Testis (tissue), 3 donors: Measurements from ENCODE around the gene PPP6R3. TPM values are rescaled to one million over a fixed set of nuclear protein-coding genes. Genes with fewer than 3 reads are reported as not detected.

Experiments
- DNase-seq: peaks from one replicate; pipeline ENCODE4 v3.0.0-alpha.2; 2019
- H3K27ac ChIP-seq, 2 donors: fragments of 200-600 bp; sonication (generic); one replicate each; pipeline ENCODE4 v1.5.1; 2019
- H3K27me3 ChIP-seq: fragments of 200-600 bp; sonication (generic); one replicate; pipeline ENCODE4 v1.5.1; 2019
- H3K36me3 ChIP-seq: fragments of 200-600 bp; sonication (generic); one replicate; pipeline ENCODE4 v1.5.1; 2017; ENCODE audit warnings: low read depth; ENCODE audit errors: missing control alignments
- H3K4me1 ChIP-seq: fragments of 200-600 bp; sonication (generic); one replicate; pipeline ENCODE4 v1.5.1; 2019
- H3K4me3 ChIP-seq, 2 donors: fragments of 200-600 bp; sonication (generic); one replicate each; pipeline ENCODE4 v1.5.1; 2017 to 2019
- H3K9me3 ChIP-seq: fragments of 200-600 bp; sonication (generic); one replicate; pipeline ENCODE4 v1.5.1; 2017
- POLR2A ChIP-seq: fragments of 450-650 bp; IDR thresholded peaks from one replicate; pipeline ENCODE4 v1.6.1; 2017; ENCODE audit warnings: antibody characterized with exemption, mild to moderate bottlenecking, moderate library complexity
- WGBS, 2 donors: methylation state at CpG; one replicate each; pipeline ENCODE4 v1.1.5; 2018; 5-methylcytosine and 5-hydroxymethylcytosine counted together
- intact Hi-C: fragments of 100-400 bp; cut with DNase I; formaldehyde crosslinking; loops from one replicate; pipeline ENCODE4 v1.15.1; 2023; ENCODE audit warnings: low total_unique reads
- polyA plus RNA-seq: library from polyadenylated mRNA; stranded (reverse); fragments of 350-450 nt; fragmentation: Illumina TruSeq; extraction: RNeasy Lipid Tissue Mini Kit (QIAGEN cat#74804); gene quantifications from one replicate; pipeline ENCODE4 v1.2.3, GENCODE V29; 2014; ENCODE audit warnings: low read depth, low replicate concordance; ENCODE audit not compliant: insufficient read depth
- total RNA-seq, 2 donors: library from RNA; depleted of rRNA; stranded (reverse); fragments of >200 nt; gene quantifications; one replicate each; pipeline ENCODE4 v1.2.3, GENCODE V29; 2016
- TF ChIP-seq, protein P1 (sequence below), 3 experiments: fragments of 450-650 bp in 2 of 3; fragments of 200-600 bp in 1 of 3; sonication (generic) in 1 of 3; IDR thresholded peaks; one replicate each; pipeline ENCODE4 v1.5.1; 2016 to 2019; ENCODE audit warnings: antibody characterized with exemption in 3 of 3, mild to moderate bottlenecking in 2 of 3, moderate library complexity in 1 of 3

The PPP6R3 gene
- total and polyA plus RNA-seq, 3 donors from 2014 or later: 88.5 to 190 (median 188) TPM

DNA sequence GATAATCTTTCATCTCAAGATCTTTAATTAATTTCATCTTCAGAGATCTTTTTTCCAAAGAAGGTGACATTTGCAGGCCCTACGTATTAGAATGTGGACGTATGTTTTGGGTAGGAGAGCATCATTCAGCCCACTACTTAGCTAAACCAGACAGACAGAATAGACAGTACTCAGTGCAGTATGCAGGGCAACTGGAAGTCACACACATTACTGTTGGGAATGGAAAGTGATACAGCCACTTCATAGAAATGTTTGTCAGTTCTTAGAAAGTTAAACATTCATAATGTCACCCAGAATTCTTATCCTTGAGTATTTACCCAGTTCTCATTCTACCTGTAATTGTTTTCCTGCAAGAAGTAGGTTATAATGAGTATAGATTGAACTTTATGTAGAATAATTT, 102.9 kb downstream of the PPP6R3 start:
- Histone ChIP-seq H3K9me3 (no peaks in the 10 kb centered on the region), H3K4me3 (no peak overlapping the region), H3K27ac (no peak overlapping the region), H3K4me1 (no peaks in the 10 kb centered on the region), H3K36me3 (no peaks in the 10 kb centered on the region), H3K27me3 (no peaks in the 10 kb centered on the region)
- no peak for TF ChIP-seq POLR2A
- TF ChIP-seq, protein P1, sequence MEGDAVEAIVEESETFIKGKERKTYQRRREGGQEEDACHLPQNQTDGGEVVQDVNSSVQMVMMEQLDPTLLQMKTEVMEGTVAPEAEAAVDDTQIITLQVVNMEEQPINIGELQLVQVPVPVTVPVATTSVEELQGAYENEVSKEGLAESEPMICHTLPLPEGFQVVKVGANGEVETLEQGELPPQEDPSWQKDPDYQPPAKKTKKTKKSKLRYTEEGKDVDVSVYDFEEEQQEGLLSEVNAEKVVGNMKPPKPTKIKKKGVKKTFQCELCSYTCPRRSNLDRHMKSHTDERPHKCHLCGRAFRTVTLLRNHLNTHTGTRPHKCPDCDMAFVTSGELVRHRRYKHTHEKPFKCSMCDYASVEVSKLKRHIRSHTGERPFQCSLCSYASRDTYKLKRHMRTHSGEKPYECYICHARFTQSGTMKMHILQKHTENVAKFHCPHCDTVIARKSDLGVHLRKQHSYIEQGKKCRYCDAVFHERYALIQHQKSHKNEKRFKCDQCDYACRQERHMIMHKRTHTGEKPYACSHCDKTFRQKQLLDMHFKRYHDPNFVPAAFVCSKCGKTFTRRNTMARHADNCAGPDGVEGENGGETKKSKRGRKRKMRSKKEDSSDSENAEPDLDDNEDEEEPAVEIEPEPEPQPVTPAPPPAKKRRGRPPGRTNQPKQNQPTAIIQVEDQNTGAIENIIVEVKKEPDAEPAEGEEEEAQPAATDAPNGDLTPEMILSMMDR (IDR thresholded peaks at IDR 0.05): no peak
- intact Hi-C loops: no loop called here
- DNase-seq: no peak
- WGBS, 2 donors: 93 to 97% methylated on average over 2 of the region's 2 CpGs

DNA sequence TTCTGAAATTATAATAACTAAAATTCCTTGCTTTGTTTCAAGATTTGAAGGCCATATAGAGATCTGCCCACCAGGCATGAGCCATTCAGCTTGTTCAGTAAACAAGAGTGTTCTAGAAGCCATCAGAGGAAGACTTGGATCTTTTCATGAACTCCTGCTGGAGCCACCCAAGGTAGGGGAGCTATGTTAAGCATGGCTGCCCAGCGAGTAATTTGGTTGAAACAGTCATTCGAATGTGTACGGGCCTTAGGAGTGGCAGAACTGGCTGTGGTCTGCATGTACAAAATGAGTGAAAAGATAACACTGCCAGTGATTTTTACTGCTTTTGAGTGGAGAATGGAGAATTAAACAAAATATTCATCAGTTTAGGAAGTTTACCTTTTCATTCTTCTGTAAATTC, 103.7 kb downstream of the PPP6R3 start:
- no peak for DNase-seq
- WGBS, 2 donors: 98% methylated on average over 3 of the region's 3 CpGs
- H3K4me1 ChIP-seq: no peaks in the 10 kb centered on the region
- H3K9me3 ChIP-seq: no peaks in the 10 kb centered on the region
- no peak overlapping the region for H3K4me3 ChIP-seq
- no peak for TF ChIP-seq POLR2A
- TF ChIP-seq, protein P1 (IDR thresholded peaks at IDR 0.05): no peak
- H3K36me3 ChIP-seq: no peaks in the 10 kb centered on the region
- intact Hi-C loops: no loop called here
- no peaks in the 10 kb centered on the region for H3K27me3 ChIP-seq
- no peak overlapping the region for H3K27ac ChIP-seq

DNA sequence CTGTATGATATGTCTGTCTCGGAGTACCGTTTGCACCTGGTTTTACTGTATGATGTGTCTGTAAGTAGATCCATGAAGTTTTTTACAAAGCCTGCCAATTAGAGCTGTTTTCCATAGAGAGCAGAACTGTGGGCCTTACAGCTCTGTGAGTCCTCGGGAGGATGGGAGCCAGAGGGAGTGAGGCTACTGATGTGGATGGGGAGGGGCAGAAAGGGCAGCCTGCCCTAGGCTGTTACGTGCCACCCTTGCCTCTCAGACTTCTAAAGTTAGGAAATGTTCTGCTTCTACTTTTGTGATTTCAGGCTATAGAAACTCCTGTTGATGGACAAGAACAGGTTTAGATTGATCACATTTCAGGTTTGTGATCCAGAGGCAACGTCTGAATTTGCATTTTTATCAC, 105.2 kb downstream of the PPP6R3 start:
- H3K4me3 ChIP-seq: no peak overlapping the region
- H3K27ac ChIP-seq: no peak overlapping the region
- no peaks in the 10 kb centered on the region for H3K27me3 ChIP-seq
- 54 to 57% methylated on average over 5 of the region's 5 CpGs for WGBS, 2 donors
- no peak for DNase-seq
- no peak for TF ChIP-seq POLR2A
- intact Hi-C loops: no loop called here
- no peaks in the 10 kb centered on the region for H3K36me3 ChIP-seq
- H3K9me3 ChIP-seq: no peaks in the 10 kb centered on the region
- no peaks in the 10 kb centered on the region for H3K4me1 ChIP-seq

DNA sequence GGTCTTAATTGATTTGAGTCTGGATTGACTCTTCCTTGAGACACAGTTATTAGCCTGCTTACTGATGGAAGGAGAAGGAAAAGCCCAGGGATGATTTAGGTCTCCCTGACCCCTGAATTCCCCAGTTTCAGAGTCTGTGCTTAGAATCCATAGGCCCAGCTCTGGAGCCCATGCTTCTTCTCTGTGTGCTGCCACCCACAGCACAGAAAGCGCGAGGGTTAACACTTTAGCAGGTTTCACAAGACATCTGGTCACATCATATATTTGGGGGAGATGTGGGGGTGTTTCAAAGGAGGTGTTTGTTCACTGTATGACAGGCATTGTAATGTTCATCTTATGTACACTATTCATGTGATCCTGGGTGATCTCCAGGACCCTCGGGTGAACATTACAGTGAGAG, 107.0 kb downstream of the PPP6R3 start:
- no peak for DNase-seq
- 90% methylated on average over 3 of the region's 3 CpGs for WGBS, 2 donors
- intact Hi-C loops: no loop called here
- TF ChIP-seq POLR2A: no peak
- TF ChIP-seq, protein P1 (IDR thresholded peaks at IDR 0.05): no peak
- Histone ChIP-seq H3K4me1 (no peaks in the 10 kb centered on the region), H3K36me3 (no peaks in the 10 kb centered on the region), H3K4me3 (no peak overlapping the region), H3K27ac (no peak overlapping the region), H3K27me3 (no peaks in the 10 kb centered on the region), H3K9me3 (no peaks in the 10 kb centered on the region)

DNA sequence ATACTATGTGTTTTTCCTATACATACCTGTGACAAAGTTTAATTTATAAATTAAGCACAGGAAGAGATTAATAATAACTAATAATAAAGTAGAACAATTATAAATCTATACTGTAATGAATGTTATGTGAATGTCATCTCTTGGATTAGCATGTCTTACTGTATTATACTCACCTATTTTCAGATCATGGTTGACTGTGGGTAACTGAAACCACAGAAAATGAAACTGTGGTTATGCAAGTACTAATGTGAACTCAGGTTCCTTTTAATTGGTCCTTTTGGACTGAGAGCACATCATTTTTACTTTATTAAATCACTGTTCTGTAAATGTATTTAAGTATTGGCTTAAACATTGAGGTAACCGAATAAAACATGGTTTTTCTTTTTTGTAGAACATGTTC, 108.8 kb downstream of the PPP6R3 start:
- H3K36me3 ChIP-seq: no peaks in the 10 kb centered on the region
- H3K27ac ChIP-seq: no peak overlapping the region
- intact Hi-C loops: no loop called here
- TF ChIP-seq POLR2A: no peak
- TF ChIP-seq, protein P1 (IDR thresholded peaks at IDR 0.05): no peak
- H3K27me3 ChIP-seq: no peaks in the 10 kb centered on the region
- WGBS, 2 donors: 94 to 95% methylated on average over 1 of the region's 1 CpG
- DNase-seq: no peak
- H3K9me3 ChIP-seq: no peaks in the 10 kb centered on the region
- H3K4me1 ChIP-seq: no peaks in the 10 kb centered on the region
- H3K4me3 ChIP-seq: no peak overlapping the region
